ENCODE data around the gene CCDC92.

- no peak for TF ChIP-seq ESRRA (IDR thresholded peaks at IDR 0.05; ENCODE audit: low read length)
- TF ChIP-seq EZH2 (IDR thresholded peaks at IDR 0.05; ENCODE audit: borderline replicate concordance, control insufficient read depth, low read depth, low read length): no peak
- TF ChIP-seq TCF3 (IDR thresholded peaks at IDR 0.05; ENCODE audit: borderline replicate concordance, insufficient read depth, low read depth, low read length): no peak
- TF ChIP-seq ATF3 (IDR thresholded peaks at IDR 0.05; ENCODE audit: borderline replicate concordance, extremely low read depth, low read depth, low read length): no peak
- TF ChIP-seq CTCF (IDR thresholded peaks at IDR 0.05 in 2 of 3, conservative IDR thresholded peaks at IDR 0.05 in 1 of 3; ENCODE audit: control insufficient read depth in 2 of 3, extremely low read depth in 1 of 3, insufficient read depth in 1 of 3, low read depth in 3 of 3, low read length in 3 of 3): no peak
- no peak for TF ChIP-seq POLR2A (IDR thresholded peaks at IDR 0.05; ENCODE audit: low read depth, low read length)
- no peak for TF ChIP-seq RFX5 (IDR thresholded peaks at IDR 0.05; ENCODE audit: low read depth, low read length)
- no peak for TF ChIP-seq SIX5 (IDR thresholded peaks at IDR 0.05; ENCODE audit: low read depth, low read length, severe bottlenecking)
- TF ChIP-seq HDGF (IDR thresholded peaks at IDR 0.05): no peak
- TF ChIP-seq ZBTB4 (CRISPR knock-in tag; IDR thresholded peaks at IDR 0.05): no peak
- no peak for TF ChIP-seq JUND (IDR thresholded peaks at IDR 0.05; ENCODE audit: low read depth, low read length)
- TF ChIP-seq E2F4 (IDR thresholded peaks at IDR 0.05; ENCODE audit: low read depth, low read length): no peak
- TF ChIP-seq MAX (IDR thresholded peaks at IDR 0.05; ENCODE audit: low read depth, low read length): no peak
Measured at GRCh38 chr12:123942911-123943648, 29.6 kb downstream of the CCDC92 start.

Measured in GM12878 (cell line).